Activated naive CD8-positive, alpha-beta T cell treated with anti-CD3 and anti-CD28 coated beads for 36 hours (primary cell): ENCODE results near the gene RGS12. TPM values are rescaled to one million over a fixed set of nuclear protein-coding genes. Genes with fewer than 3 reads are reported as not detected.

Source experiments
- DNase-seq: peaks from one replicate; pipeline ENCODE4 v3.0.0; 2021
- H3K27ac Mint-ChIP-seq: one replicate; pipeline ENCODE4 v1.8.0; 2022; ENCODE audit warnings: mild to moderate bottlenecking, moderate library complexity, mixed read lengths
- H3K27me3 Mint-ChIP-seq: one replicate; pipeline ENCODE4 v1.8.0; 2022; ENCODE audit warnings: mild to moderate bottlenecking, mixed read lengths
- H3K36me3 Mint-ChIP-seq: one replicate; pipeline ENCODE4 v1.8.0; 2021; ENCODE audit warnings: mild to moderate bottlenecking, mixed read lengths
- H3K4me1 Mint-ChIP-seq: one replicate; pipeline ENCODE4 v1.8.0; 2021; ENCODE audit warnings: mixed read lengths
- H3K4me3 Mint-ChIP-seq: one replicate; pipeline ENCODE4 v1.8.0; 2022; ENCODE audit warnings: mild to moderate bottlenecking, moderate library complexity, mixed read lengths
- H3K9me3 Mint-ChIP-seq: one replicate; pipeline ENCODE4 v1.8.0; 2022; ENCODE audit warnings: mixed read lengths
- total RNA-seq, 2 experiments: library from RNA; stranded (reverse); gene quantifications; one replicate each; pipeline ENCODE4 v1.2.3, GENCODE V29; 2021

The RGS12 gene
- total RNA-seq, 2 experiments from 2014 or later, result 1.7 to 2.9 TPM

DNA sequence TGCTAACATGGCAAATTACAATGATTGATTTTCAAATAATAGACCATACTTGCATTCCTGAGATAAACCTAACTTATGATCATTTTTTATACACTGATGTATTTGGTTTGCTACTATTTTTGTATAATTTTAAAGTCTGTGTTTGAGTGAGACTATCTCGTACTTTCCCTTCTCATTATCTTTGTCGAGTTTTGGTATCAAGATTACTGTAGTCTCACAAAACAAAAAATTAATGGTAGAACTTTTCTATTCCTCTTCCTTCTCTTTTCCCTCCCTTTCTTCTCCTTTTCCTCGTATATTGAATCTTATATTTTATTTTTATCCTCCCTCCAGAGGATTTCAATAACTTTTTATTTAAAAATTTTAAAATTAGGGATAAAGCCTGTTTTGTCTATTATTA is 41.5 kb downstream of the RGS12 start:
- no peak for DNase-seq
- Mint-ChIP-seq H3K27ac (no peak overlapping the region), H3K27me3 (peaks cover 3% of the 10 kb centered on the region), H3K4me1 (peaks cover 3% of the 10 kb centered on the region), H3K9me3 (no peaks in the 10 kb centered on the region), H3K4me3 (no peak overlapping the region), H3K36me3 (no peaks in the 10 kb centered on the region)

- Mint-ChIP-seq H3K27ac (no peak overlapping the region), H3K9me3 (no peaks in the 10 kb centered on the region), H3K36me3 (no peaks in the 10 kb centered on the region), H3K4me3 (no peak overlapping the region), H3K27me3 (peaks cover 3% of the 10 kb centered on the region), H3K4me1 (peaks cover 3% of the 10 kb centered on the region)
- DNase-seq, result no peak
These were observed 42.6 kb downstream of the RGS12 start for GRCh38 chr4:3335385-3335784.

- Mint-ChIP-seq H3K9me3 (no peaks in the 10 kb centered on the region), H3K27me3 (peaks cover 3% of the 10 kb centered on the region), H3K27ac (no peak overlapping the region), H3K4me3 (no peak overlapping the region), H3K36me3 (no peaks in the 10 kb centered on the region), H3K4me1 (peaks cover 3% of the 10 kb centered on the region)
- DNase-seq, result no peak
These were observed 43.2 kb downstream of the RGS12 start for GRCh38 chr4:3335982-3336381.

DNA sequence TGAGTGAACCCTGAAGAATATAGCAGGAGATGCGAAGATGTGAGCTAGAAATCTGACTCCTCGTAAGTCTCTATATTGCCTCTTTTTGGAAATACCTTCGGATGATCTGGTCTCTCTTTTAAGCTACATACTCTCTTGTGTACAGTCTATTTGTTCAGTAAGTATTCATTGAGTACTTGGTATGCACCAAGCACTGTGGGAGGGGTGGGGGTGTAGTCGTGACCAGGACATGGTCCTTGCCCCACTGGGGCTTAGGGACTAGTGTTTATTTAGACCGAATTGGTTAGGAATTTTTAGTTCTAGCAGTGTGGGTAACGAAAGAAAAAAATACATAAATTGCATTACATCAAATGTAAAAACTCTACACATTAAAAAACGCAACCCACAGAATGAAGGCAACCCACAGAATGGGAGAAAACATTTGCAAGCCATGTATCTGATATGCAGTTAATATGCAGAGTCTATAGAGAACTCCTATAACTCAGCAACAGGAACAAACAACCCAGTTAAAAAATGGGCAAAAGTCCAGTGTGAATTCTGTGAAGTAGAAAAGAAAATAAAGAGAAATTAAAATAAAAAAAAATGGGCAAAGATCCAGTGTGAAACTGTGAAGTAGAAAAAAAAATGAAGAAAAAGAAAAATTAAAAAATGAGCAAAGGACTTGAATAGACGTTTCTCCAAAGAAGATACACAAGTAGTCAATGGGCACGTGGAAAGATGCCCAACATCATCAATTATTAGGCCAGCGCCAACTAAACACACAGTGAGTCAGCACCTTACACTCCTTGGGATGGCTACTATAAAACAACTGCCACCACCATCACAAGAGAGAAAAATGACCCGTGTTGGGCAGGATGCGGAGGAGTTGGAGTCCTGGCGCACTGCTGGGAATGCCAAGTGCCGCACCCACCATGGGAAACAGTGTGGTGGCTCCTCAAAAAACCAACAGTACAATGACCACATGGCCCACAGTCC is 43.8 kb downstream of the RGS12 start:
- H3K27ac Mint-ChIP-seq, result no peak overlapping the region
- no peak for DNase-seq
- no peaks in the 10 kb centered on the region for H3K36me3 Mint-ChIP-seq
- peaks cover 3% of the 10 kb centered on the region for H3K4me1 Mint-ChIP-seq
- H3K4me3 Mint-ChIP-seq, result no peak overlapping the region
- H3K9me3 Mint-ChIP-seq, result no peaks in the 10 kb centered on the region
- H3K27me3 Mint-ChIP-seq, result peaks cover 3% of the 10 kb centered on the region

DNA sequence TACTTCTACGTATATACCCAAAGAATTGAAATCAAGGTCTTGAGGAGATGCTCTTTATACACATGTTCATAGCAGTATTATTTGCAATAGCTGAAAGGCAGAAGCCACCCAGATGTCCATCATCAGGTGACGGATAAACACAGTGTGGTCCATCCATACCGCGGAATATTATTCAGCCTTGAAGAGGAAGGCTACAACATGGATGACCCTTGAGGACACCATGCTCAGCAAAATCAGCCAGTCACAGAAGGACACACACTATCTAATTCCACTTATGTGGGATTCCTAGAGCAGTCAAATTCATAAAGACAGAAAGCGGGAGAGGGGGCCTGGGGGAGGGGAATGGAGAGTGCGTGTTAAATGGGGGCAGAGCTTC is 44.5 kb downstream of the RGS12 start:
- no peak for DNase-seq
- no peaks in the 10 kb centered on the region for H3K9me3 Mint-ChIP-seq
- no peaks in the 10 kb centered on the region for H3K36me3 Mint-ChIP-seq
- no peak overlapping the region for H3K27ac Mint-ChIP-seq
- H3K4me3 Mint-ChIP-seq, result no peak overlapping the region
- peaks cover 9% of the 10 kb centered on the region for H3K4me1 Mint-ChIP-seq
- peaks cover 3% of the 10 kb centered on the region for H3K27me3 Mint-ChIP-seq

- Mint-ChIP-seq H3K4me1 (peaks cover 14% of the 10 kb centered on the region), H3K27ac (no peak overlapping the region), H3K27me3 (peaks cover 3% of the 10 kb centered on the region), H3K36me3 (no peaks in the 10 kb centered on the region), H3K9me3 (no peaks in the 10 kb centered on the region), H3K4me3 (no peak overlapping the region)
- DNase-seq, result no peak
These were observed 45.0 kb downstream of the RGS12 start for GRCh38 chr4:3337811-3338210.

DNA sequence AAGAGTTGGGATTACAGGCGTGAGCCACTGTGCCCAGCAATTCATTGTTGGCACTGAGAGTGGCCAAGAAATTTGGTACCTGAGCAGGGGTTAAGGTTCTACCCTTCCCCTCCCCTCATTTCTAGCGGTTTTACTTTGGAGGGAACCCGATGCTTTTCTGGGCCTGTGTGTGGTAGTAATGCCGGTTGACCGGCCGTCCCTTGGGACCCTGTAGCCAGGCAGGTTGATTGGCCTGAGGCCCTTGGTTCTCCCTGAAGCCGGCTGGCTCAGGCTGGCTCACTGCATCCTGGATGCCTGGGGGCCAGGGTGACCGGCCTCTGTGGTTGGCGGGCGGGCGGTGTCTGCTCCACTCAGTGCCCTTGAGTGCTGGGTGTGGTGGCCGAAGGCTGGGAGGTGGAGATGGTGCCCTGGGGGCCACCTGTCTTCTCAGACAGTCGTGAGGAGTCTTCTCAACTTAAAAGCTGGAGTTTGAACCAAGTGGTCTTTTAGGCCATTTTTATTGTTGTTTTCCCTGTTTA is 45.6 kb downstream of the RGS12 start:
- H3K4me3 Mint-ChIP-seq, result no peak overlapping the region
- no peak overlapping the region for H3K27ac Mint-ChIP-seq
- no peaks in the 10 kb centered on the region for H3K9me3 Mint-ChIP-seq
- no peak for DNase-seq
- peaks cover 3% of the 10 kb centered on the region for H3K27me3 Mint-ChIP-seq
- H3K36me3 Mint-ChIP-seq, result no peaks in the 10 kb centered on the region
- H3K4me1 Mint-ChIP-seq, result peaks cover 14% of the 10 kb centered on the region

DNA sequence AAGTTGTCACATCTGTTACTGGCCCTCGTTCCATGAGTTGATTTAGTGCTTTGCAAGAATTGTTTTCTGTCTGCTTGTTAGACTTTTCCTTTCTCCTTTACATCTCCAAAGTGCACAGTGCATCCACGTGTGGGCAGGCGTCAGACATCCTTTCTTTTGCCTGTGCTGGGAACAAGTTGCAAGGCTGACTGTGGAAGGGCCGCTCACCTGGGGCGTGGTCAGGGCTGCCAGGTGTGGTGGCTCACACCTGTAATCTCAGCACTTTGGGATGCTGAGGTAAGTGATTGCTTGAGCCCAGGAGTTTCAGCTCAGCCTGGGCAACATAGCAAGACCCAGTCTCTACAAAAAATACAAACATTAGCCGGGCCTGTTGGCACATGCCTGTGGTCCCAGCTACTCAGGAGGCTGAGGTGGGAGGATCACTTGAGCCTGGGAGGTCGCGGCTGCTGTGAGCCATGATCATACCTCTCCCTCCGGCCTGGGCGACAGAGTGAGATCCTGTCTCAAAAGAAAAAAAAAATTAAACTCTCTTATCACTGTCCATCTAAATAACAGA is 46.2 kb downstream of the RGS12 start:
- Mint-ChIP-seq H3K36me3 (no peaks in the 10 kb centered on the region), H3K9me3 (no peaks in the 10 kb centered on the region), H3K27ac (no peak overlapping the region), H3K4me1 (peaks cover 14% of the 10 kb centered on the region), H3K27me3 (peaks cover 3% of the 10 kb centered on the region), H3K4me3 (no peak overlapping the region)
- no peak for DNase-seq

DNA sequence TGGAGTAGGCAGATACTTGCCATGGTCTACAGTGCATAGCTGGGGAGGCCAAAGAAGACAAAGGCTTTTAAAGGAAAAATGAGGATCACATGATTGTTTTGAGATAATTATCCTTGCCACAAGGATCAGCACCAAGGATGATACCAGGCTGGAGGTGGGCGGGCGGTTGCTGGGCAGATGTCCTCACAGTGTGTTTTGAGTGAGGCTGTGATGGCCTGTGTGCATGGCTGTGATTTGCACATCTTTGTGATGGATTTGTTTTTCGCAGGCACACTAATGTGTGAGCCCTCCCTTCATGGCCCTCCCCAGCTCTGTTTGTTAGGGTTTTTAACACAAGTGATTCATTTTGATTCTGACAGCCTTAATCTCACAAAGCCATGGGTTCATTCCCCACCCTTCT is 46.8 kb downstream of the RGS12 start:
- H3K36me3 Mint-ChIP-seq, result no peaks in the 10 kb centered on the region
- no peak overlapping the region for H3K27ac Mint-ChIP-seq
- no peak for DNase-seq
- H3K9me3 Mint-ChIP-seq, result no peaks in the 10 kb centered on the region
- H3K27me3 Mint-ChIP-seq, result peaks cover 3% of the 10 kb centered on the region
- peaks cover 14% of the 10 kb centered on the region for H3K4me1 Mint-ChIP-seq
- H3K4me3 Mint-ChIP-seq, result no peak overlapping the region

- DNase-seq, result no peak
- Mint-ChIP-seq H3K27me3 (peaks cover 4% of the 10 kb centered on the region), H3K27ac (no peak overlapping the region), H3K4me3 (no peak overlapping the region), H3K36me3 (no peaks in the 10 kb centered on the region), H3K4me1 (peaks cover 11% of the 10 kb centered on the region), H3K9me3 (no peaks in the 10 kb centered on the region)
These were observed 47.3 kb downstream of the RGS12 start for GRCh38 chr4:3340038-3340699.

- Mint-ChIP-seq H3K9me3 (no peaks in the 10 kb centered on the region), H3K27ac (no peak overlapping the region), H3K27me3 (peaks cover 7% of the 10 kb centered on the region), H3K4me3 (no peak overlapping the region), H3K4me1 (peaks cover 12% of the 10 kb centered on the region), H3K36me3 (no peaks in the 10 kb centered on the region)
- no peak for DNase-seq
These were observed 47.9 kb downstream of the RGS12 start for GRCh38 chr4:3340700-3341083.

GRCh38 chr4:3341760-3342159 is 48.9 kb downstream of the RGS12 start:
- peaks cover 4% of the 10 kb centered on the region for H3K27me3 Mint-ChIP-seq
- no peak for DNase-seq
- no peaks in the 10 kb centered on the region for H3K9me3 Mint-ChIP-seq
- H3K4me3 Mint-ChIP-seq, result no peak overlapping the region
- no peaks in the 10 kb centered on the region for H3K36me3 Mint-ChIP-seq
- peaks cover 19% of the 10 kb centered on the region for H3K4me1 Mint-ChIP-seq
- H3K27ac Mint-ChIP-seq, result no peak overlapping the region

- H3K9me3 Mint-ChIP-seq, result no peaks in the 10 kb centered on the region
- H3K27me3 Mint-ChIP-seq, result peaks cover 4% of the 10 kb centered on the region
- peaks cover 19% of the 10 kb centered on the region for H3K4me1 Mint-ChIP-seq
- no peak for DNase-seq
- H3K4me3 Mint-ChIP-seq, result no peak overlapping the region
- H3K27ac Mint-ChIP-seq, result no peak overlapping the region
- no peaks in the 10 kb centered on the region for H3K36me3 Mint-ChIP-seq
These were observed 49.5 kb downstream of the RGS12 start for GRCh38 chr4:3342182-3342854.
